Measurements from ENCODE around the gene MORN3. TPM values are rescaled to one million over a fixed set of nuclear protein-coding genes. Genes with fewer than 3 reads are reported as not detected.
"Not testable (repeated sequence)": the region's sequence is repeated elsewhere in the genome, so short reads cannot be mapped to it uniquely, and the experiment has no call there.

Gene MORN3
- polyA plus RNA-seq, 2 of the 4 experiments (the other 2 are of a cell fraction), result 0.17 to 0.47 TPM

- TF ChIP-seq HMGXB4 (CRISPR knock-in tag; IDR thresholded peaks at IDR 0.05; ENCODE audit: borderline replicate concordance), result no peak
- TF ChIP-seq NR3C1 (IDR thresholded peaks at IDR 0.05), result no peak
- no peak for TF ChIP-seq NPAS2 (CRISPR knock-in tag; IDR thresholded peaks at IDR 0.05; ENCODE audit: borderline replicate concordance)
- TF ChIP-seq ZC3H11A (IDR thresholded peaks at IDR 0.05), result no peak
- TF ChIP-seq RFX5 (IDR thresholded peaks at IDR 0.05), result no peak
- no peak for TF ChIP-seq POLR2AphosphoS2 (conservative IDR thresholded peaks at IDR 0.05; ENCODE audit: low read length)
- TF ChIP-seq, protein P1, sequence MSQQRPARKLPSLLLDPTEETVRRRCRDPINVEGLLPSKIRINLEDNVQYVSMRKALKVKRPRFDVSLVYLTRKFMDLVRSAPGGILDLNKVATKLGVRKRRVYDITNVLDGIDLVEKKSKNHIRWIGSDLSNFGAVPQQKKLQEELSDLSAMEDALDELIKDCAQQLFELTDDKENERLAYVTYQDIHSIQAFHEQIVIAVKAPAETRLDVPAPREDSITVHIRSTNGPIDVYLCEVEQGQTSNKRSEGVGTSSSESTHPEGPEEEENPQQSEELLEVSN (IDR thresholded peaks at IDR 0.05; ENCODE audit: borderline replicate concordance, low read depth), result no peak
- TF ChIP-seq NFE2L2 (conservative IDR thresholded peaks at IDR 0.05; ENCODE audit: low read length), result no peak
- no peak for TF ChIP-seq SREBF2 (IDR thresholded peaks at IDR 0.05)
- TF ChIP-seq FOXS1 (CRISPR knock-in tag; IDR thresholded peaks at IDR 0.05), result no peak
- TF ChIP-seq MAZ (IDR thresholded peaks at IDR 0.05; ENCODE audit: borderline replicate concordance, low read depth, low read length), result no peak
- no peak for TF ChIP-seq MYC (IDR thresholded peaks at IDR 0.05; ENCODE audit: borderline replicate concordance, low read length)
- no peak for ATAC-seq
- WGBS (ENCODE audit: missing lambda C conversion rate), result 81% methylated on average over 3 of the region's 3 CpGs
- DNase-seq (ENCODE audit: low read depth in 1 of 2, low spot score in 1 of 2), result no peak
- no peak overlapping the region for H3K4me3 ChIP-seq
- H3K4me2 ChIP-seq, result no peak overlapping the region
- no peak for FAIRE-seq
- H3K9me3 ChIP-seq, result no peaks in the 10 kb centered on the region
- H3K27ac ChIP-seq, result no peak overlapping the region
- ChIA-PET POLR2A (no interaction called here), CTCF (no interaction called here)
- no peaks in the 10 kb centered on the region for H3K4me1 ChIP-seq
Observed at GRCh38 chr12:121663610-121663929, 5.9 kb downstream of the MORN3 start.

GRCh38 chr12:121661353-121662105 is 7.9 kb downstream of the MORN3 start:
- H3K27ac ChIP-seq; POLR2A ChIA-PET; H3K4me3 ChIP-seq; H3K9me3 ChIP-seq; FAIRE-seq; H3K4me2 ChIP-seq; DNase-seq (ENCODE audit: low read depth in 1 of 2, low spot score in 1 of 2); H3K4me1 ChIP-seq; ATAC-seq: not testable (repeated sequence)
- 78% methylated on average over 11 of the region's 11 CpGs for WGBS (ENCODE audit: missing lambda C conversion rate)
- CTCF ChIA-PET, result interaction anchor here (0.9 to 2.4 kb wide), 7 partner anchors 11 to 112 kb away, joined by 3 to 11 read pairs (median 3); no protein-coding TSS in a partner anchor

DNA sequence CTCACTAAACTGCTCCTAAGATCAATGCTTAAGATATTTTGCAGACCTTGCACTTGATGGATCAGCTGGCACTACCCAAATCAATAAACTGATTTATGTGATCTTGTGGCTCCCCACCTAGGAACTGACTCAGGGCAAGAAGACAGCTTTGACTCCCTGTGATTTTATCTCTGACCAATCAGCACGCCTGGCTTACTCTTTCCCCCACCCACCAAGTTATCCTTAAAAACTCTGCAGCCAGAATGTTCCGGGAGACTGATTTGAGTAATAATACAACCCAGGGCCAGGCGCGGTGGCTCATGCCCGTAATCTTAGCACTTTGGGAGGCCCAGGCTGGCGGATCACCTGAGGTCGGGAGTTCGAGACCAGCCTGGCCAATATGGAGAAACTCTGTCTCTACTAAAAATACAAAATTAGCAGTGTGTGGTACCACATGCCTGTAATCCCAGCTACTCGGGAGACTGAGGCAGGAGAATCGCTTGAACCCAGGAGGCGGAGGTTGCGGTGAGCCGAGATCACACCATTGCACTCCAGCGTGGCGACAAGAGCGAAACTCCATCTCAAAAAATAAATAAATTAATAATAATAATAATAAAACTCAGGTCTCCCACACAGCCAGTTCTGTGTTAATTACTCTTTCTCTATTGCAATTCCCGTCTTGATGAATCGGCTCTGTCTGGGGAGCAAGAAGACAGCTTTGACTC is 12.0 kb downstream of the MORN3 start:
- FAIRE-seq, result no peak

More for the DNA sequence above, 12.0 kb downstream of the MORN3 start:
- no peak overlapping the region for H3K4me3 ChIP-seq
- ChIA-PET POLR2A (interaction anchor here (0.6 kb wide), 1 partner anchor 1824 kb away, joined by 5 read pairs; no protein-coding TSS in a partner anchor), CTCF (interaction anchor here (1.6 to 4.7 kb wide), 3 partner anchors 11 to 105 kb away, joined by 3 to 18 read pairs (median 14); partner anchors contain the start of gene MORN3)
- no peak overlapping the region for H3K27ac ChIP-seq
- WGBS (ENCODE audit: missing lambda C conversion rate), result 88% methylated on average over 18 of the region's 18 CpGs
- no peaks in the 10 kb centered on the region for H3K9me3 ChIP-seq
- no peak overlapping the region for H3K4me2 ChIP-seq
- H3K4me1 ChIP-seq, result no peaks in the 10 kb centered on the region
- TF ChIP-seq CHD2 (IDR thresholded peaks at IDR 0.05; ENCODE audit: low read length, partially characterized antibody) (no peak), ELK1 (IDR thresholded peaks at IDR 0.05; ENCODE audit: low read depth, low read length) (no peak), NPAS2 (CRISPR knock-in tag; IDR thresholded peaks at IDR 0.05; ENCODE audit: borderline replicate concordance) (no peak), MAFK (IDR thresholded peaks at IDR 0.05; ENCODE audit: partially characterized antibody) (no peak), CBX2 (IDR thresholded peaks at IDR 0.05; ENCODE audit: borderline replicate concordance, low read depth) (no peak), HOXA7 (CRISPR knock-in tag; IDR thresholded peaks at IDR 0.05) (no peak)
- TF ChIP-seq, protein P2, sequence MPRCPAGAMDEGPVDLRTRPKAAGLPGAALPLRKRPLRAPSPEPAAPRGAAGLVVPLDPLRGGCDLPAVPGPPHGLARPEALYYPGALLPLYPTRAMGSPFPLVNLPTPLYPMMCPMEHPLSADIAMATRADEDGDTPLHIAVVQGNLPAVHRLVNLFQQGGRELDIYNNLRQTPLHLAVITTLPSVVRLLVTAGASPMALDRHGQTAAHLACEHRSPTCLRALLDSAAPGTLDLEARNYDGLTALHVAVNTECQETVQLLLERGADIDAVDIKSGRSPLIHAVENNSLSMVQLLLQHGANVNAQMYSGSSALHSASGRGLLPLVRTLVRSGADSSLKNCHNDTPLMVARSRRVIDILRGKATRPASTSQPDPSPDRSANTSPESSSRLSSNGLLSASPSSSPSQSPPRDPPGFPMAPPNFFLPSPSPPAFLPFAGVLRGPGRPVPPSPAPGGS (IDR thresholded peaks at IDR 0.05), result no peak
- TF ChIP-seq, protein P3, sequence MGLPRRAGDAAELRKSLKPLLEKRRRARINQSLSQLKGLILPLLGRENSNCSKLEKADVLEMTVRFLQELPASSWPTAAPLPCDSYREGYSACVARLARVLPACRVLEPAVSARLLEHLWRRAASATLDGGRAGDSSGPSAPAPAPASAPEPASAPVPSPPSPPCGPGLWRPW (IDR thresholded peaks at IDR 0.05), result no peak
- ATAC-seq (no peak), DNase-seq (ENCODE audit: low read depth in 1 of 2, low spot score in 1 of 2) (no peak)
